Stimulated activated CD4-positive, alpha-beta T cell treated with anti-CD3 and anti-CD28 coated beads, Interleukin-15, amount 100 ng/mL, for 48 hours (primary cell): ENCODE data around the gene GGCX.
A peak's percentile ranks its signal among the peaks of the same experiment; 100 is the strongest.

Experiments used
- DNase-seq, 2 donors: peaks; one replicate each; pipeline ENCODE4 v3.0.0-alpha.2; 2020; ENCODE audit warnings: low read depth in 2 of 2

GGCX gene

DNA sequence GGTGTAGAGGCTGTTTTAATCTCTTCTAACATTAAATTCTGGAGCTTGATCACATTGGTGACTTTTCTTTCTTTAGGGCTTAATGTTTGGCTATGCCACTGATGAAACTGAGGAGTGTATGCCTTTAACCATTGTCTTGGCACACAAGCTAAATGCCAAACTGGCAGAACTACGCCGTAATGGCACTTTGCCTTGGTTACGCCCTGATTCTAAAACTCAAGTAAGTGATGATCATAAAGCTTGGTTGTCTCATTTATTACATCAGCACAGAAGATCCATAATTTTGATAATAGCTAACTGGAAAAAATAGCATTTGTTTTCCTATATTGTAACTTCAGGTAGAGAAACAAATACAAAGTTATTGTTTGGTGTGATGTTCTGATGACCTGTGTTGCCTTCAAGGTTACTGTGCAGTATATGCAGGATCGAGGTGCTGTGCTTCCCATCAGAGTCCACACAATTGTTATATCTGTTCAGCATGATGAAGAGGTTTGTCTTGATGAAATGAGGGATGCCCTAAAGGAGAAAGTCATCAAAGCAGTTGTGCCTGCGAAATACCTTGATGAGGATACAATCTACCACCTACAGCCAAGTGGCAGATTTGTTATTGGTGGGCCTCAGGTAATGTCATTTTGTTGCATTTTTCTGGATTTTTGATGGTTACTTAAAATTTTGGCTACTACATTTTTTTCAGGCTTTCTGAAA is 19.4 kb downstream of the GGCX start:
- DNase-seq = no peak

DNA sequence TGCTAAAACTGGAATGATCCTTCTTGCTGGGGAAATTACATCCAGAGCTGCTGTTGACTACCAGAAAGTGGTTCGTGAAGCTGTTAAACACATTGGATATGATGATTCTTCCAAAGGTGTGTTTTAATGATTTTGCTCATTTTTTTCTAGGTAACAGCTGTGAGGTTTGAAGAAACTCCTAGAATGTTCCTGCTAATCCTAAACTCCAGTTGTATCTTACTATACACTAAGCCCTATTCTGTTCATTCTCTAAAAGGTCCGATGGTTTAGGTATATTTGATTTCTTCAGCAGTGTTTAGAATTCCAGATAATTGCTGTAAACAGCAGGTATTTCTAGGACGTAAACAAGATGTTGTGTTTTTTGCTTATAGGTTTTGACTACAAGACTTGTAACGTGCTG is 20.0 kb downstream of the GGCX start:
- no peak for DNase-seq

DNA sequence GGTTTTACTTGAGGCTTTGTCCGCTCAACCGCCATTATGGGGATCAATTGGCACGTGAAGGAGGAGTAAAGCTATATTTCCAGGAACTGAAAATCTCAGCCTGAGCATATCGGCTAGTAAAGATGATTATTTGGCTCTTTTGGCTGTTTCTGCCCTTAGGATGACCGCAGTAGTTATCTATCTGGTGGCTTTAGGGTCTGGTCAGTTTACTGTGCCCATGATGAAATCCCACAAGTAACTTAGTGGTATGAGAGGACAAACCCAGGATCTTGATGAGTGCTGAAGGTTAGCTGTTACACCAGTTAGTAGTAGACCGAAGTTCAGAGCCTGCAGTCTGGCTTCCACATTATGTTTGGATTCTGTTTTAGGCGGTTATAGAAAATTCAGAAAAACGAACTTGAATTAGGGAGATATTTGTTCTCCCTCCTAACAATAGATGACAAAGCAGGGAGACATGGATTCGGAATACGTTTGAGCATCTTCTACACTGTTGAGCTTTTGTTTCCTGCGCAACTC is 21.1 kb downstream of the GGCX start:
- DNase-seq = no peak

DNA sequence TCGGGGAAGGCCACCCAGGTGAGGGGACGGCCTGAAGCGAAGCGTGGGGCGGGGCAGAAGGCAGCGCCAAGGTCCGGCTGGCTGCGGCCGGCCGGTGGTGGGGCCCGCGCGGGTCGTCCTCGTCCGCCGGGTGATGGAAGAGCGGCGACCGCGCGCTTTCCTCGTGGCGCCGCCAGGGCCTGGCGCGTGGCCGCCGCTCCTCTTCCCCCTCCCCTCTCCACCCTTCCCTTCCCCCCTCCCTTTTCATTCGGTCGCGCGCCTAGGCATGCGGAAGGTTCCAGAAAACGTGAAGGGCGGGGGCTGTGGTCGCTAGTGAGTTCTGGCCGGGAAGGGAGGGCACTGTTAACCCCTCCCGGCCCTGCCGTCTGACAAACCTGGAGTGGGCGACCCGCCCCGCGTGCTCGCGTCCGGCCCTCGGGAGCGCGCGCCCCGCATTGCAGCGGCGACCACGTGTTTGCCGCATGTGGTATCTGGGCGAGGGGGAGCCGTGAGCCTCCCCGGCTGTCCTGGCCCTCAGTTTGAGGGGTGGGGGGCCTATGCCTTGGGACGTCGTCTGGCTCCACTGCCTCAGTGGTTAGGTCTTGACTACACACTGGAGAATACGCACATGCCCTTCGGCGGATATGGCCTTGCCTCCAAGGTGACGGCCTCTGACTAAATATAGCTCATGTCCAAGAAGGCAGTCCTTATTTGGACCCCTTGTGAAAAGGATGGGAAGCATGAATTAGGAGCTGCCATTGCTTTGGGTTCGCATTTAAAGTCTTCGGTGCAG is 21.7 kb downstream of the GGCX start:
- DNase-seq = peak; percentile 60 to 62

DNA sequence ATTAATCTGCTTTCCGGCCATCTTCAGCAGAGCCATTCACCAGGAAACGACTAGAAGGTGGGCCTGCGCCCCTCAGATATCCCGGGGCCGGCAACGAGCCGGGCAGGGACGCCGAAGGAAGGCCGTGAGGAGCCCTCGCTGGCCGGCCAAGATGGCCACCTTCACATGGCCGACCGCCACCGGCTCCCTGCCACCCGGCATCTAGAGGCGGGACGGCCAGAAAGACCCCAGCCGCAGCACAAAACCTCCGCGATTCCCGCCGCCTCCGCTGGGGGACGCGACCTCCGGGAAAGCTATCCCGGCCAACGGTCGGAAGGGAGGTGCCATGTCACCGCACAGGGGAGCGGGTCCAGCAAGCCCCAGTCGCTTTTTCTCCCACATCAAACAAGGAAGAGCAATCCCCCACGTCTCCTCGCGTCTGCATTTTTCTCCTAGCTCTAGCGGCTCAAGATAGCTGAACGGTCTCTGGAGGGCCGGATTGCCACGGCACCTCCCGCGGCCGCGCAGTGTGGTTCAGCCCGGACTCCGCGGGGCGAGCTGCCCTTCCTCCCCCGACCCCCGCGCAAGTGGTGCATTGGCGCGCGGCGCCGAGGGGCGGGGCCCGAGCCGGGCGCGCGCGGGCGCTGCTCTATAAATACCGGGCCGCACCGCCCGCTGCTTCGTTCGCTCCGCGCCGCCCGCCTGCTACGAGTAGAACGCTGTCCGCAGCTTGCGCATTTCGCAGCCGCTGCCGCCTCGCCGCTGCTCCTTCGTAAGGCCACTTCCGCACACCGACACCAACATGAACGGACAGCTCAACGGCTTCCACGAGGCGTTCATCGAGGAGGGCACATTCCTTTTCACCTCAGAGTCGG is 22.6 kb downstream of the GGCX start, which contains the start of gene MAT2A:
TSS of gene MAT2A (plus strand) at position 662 of the 854 bp plus-strand sequence. CDS start at position 782, 120 bp downstream.
- DNase-seq = peak; percentile 85 to 86

DNA sequence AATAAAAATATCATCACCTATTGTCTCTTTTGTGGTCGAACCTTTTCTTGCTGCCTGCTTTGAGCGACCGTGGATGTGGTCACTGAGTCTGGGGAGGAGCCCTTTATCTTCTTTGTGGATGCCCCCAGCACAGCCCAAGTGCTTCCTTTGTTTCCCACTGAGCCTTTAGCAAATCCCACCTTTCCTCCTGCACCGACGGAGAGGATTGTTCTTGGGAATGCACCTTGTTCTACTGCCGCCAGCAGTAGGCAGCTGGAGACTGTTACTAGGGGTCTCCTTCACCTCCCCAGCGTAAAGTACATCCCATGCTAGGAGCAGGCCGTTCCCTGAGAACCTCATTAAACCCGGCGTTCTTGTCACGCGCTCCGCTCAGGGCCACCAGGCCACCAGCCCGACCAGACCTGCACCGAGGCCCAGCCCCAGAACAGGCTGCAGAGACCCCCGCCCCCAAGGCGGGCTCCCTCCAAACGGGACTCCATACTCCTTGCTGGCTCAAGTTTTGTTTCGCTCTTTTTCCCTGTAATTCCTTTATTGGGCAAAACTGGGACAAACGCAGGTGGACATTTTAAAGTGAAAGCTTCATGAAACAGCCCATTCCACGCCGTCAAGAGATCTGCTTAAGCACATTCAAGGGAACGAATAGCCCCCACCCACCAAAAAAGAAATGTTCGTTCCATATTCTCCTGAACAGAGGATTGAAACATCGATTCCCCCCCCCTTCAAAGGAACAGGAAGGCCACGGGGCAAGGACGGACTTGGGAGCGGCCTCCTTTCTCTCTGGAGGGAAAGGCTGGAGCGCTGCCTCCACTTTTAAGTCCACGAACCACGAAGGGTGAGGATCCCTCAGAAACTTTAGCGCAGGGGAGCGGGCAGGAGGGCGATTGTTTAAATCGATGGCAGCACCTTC is 23.4 kb downstream of the GGCX start:
- DNase-seq = peak in 1 of 2 donors; percentile 22

DNA sequence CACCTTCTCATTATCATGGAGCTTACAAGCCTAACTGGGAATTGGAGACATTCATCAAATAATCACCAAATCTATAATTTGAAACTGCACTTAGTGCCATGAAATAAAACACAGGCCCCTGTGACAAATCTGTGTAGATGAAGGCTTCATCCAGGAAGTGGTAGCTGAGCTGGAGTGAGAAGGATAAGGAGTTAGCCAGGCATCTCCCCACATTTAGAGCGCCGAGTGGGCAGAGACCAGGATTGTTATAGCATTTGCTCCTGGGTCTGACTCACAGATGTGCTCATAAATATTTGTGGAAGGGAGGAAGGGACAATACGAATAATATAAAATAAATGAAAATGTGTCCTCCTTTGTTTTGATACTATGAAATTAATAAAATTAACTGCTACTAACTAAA is 24.8 kb downstream of the GGCX start:
- DNase-seq = no peak

DNA sequence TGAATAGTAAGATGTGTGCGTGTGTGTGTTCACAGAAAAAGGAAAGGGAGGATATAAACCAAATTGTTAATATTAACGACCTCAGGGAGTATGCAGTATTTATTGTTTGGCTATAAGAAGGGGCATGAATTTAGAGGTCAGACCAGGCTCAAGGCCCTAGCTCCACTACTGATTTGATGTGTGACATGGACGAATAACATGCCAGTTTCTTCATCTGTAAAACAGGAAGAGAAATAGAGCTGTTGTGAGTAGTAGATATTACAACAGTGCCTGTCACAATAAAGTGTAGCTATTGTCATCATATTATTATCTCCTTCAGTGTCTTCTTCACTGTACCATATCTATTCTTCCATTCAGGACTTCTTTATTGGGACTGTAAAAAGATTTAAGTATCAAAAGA is 26.4 kb downstream of the GGCX start:
- no peak for DNase-seq

DNA sequence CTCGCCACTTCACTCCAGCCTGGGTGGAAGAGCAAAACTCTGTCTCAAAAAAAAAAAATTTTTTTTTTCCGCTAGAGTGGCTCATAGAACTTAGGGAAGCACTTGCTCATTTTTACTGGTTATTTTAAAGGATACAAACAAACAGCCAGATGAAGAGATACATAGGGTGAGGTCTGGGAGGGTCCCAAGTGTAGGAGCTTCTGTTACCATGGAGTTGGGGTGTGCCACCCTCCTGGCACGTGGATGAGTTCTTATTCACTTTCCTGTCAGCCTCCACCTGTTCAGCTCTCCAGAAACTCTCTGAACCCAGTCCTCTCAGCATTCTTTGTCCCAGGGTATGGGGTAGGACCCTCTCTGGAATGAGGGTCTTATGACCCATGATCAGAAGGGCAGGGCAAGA is 27.2 kb downstream of the GGCX start:
- no peak for DNase-seq

DNA sequence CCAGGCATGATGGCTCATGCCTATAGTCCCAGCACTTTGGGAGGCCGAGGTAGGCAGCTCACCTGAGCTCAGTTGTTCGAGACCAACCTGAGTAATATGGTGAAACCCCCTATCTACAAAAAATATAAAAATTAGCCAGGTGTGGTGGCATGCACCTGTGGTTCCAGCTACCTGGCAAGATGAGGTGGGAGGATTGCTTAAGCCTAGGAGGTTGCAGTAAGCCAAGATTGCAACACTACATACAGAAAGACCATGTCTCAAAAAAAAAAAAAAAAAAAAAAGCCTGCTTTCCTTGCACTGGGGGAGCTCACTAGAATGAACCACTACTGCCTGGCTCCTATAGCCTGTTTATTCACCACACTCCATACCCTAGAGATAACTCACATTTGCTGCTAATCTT is 29.7 kb downstream of the GGCX start:
- DNase-seq = no peak

DNA sequence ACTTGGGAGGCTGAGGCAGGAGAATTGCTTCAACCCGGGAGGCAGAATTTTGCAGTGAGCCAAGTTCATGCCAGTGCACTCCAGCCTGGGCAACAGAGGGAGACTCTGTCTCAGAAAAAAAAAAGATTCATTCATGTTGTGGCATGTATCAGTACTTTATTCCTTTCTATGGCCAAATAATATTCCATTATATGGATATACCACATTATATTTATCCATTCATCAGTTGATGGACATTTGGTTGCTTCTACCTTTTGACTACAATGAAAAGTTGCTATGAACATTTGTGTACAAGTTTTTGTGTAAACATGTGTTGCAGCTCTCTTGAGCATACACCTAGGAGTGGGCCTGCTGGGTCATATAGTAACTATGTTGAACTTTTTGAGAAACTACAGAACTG is 31.5 kb downstream of the GGCX start:
- DNase-seq = no peak

DNA sequence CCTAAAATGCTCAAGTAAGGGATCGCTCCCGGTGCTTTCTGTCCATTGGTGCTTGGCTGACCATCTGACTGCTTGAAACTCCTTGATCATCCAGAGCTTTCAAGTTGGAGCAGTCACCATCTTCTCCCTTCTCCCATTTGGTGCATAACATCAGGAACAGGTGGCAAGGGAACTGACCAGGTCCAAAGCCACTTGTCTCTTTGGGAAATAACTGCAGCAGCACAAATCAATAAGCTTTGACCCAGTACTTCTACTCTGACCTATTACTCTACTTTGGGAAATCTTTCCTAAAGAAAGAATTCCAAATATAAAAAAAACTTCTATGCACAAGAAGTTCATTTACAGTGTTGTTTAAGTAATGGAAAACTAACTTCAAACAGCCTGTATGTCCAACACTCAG is 32.9 kb downstream of the GGCX start:
- DNase-seq = no peak

DNA sequence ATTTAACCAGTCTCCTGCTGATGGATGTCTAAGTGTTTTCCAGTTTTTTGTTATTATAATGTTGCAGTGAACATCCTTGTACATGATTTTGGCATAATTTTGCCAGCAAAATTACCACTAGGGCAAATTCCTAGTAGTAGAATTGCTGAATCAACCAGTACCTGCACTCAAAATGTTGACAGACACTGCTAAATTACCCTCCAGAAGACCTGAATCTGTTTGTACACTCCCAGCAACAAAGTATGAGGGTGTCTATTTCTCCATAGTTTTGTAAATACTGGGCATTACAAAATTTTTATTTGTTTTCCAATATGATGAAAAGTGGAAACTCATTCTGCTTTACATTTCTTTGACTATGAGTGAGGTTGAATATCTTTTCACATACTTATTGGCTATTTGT is 33.5 kb downstream of the GGCX start:
- no peak for DNase-seq

DNA sequence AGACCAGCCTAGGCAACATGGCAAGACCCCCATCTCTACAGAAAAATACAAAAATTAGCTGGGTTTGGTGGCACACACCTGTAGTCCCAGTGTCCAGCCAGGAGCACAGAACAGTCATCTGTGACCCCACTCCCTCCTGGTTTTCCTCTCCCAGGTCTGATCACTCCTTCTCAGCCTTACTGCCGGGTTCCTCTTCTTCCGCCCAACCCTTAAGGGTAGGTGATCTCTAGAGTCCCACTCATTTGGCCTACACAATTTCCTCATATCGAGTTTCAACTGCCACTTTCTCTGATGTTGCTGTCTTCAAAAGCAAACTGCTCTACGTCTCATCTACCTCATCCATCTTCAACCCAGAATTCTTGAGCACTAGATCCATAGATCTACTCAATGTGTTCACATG is 35.7 kb downstream of the GGCX start:
- DNase-seq = no peak

DNA sequence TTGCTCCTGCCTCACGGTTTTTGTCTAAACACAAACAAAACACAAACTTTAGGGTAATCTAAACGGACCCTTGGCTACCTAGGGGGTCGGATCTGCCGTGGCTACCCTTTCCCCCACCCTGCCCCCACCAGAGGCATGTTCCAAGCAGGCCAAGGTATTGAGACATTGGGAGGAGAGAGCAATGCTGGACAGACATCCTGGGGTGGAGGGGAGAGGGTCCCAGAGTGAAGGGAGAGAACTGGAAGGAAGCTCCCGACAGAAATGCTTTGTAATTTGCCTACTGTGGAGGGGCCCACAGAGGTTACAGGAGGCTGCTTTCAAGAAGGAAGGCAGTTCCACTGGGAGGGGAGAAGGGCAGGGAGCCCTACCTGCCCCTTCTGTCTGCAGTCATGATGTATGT is 36.3 kb downstream of the GGCX start:
- DNase-seq = no peak

DNA sequence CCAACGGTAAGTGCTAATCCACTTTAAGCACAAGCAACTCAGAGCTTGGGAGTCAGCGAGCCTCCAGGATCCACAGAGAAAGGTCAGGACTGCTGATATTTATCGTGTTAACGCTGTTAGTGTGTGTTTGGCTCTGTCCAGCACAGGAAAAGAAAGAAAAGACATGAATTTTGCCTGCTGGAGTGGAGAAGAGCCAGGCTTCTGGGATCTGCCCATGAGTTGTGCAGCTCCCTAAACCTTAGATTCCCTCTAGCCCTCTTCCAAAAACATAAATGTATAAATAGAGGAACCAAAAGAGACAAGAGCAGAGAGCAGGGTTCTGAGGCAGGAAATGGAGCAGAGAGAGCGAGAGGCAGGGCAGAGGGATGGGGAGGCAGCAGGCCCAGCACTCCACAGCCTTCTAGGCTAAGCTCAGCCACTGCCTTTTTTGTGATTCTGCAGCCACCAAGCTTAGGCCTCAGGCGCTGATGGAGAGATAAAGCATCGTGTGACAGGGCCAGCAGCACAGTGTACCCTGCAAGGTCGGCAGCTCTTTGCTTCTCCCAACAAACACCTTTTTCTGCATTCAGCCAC is 36.9 kb downstream of the GGCX start:
- no peak for DNase-seq

DNA sequence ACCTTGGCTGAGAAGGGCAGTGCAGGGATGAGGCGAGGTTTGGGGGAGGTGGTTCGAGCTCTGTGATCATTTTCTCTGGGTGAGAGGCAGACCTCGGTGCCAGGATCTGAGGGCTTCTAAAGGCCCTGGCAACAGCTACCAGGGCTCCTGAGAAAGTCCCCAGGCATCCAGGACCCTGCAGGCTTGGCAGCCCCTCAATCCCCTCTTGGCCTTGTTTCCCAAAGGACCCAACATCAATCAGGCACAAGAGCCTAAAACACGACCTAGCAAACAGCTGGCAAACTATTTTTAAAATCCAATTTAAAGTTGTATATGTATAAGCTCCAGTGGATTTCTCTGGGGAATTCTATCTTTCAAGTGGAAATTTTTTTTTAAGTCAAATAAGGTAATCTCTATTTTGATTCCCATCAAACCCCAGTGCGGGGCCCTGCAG is 37.4 kb downstream of the GGCX start:
- DNase-seq = no peak

DNA sequence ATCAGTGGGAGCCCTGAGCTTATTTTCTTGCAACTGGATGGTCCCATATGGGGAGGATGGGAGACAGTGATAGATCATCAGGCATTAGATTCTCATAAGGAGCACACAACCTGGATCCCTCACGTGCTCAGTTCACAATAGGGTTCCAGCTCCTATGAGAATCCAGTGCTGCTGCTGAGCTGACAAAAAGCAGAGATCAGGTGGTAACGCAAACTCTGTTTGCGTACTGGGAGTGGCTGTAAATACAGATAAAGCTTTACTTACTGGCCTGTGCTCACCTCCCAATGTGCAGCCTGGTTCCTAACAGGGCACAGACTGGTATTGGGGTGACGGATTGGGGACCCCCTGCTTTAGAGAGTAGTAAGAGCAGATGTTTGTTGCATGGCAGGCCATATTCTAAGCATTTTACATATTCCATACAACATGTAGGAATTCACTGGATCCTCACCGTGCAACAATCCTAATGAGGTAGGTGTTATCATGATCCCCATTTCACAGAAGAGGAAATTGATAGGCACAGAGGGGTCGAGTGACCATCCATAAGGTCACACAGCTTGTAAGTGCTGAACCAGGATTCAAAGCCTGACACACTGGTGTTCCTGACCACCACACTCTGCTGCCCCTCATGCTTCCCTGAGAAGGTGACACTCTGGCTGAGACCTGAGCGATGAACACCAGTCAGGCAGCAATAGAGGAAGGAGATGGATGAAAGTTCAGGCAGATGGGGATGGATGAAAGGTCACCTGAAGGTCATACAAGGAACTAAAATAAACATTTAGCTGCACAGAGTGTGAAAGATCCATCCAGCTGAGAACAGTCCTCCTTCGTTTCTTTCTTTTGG is 38.0 kb downstream of the GGCX start:
- DNase-seq = no peak

DNA sequence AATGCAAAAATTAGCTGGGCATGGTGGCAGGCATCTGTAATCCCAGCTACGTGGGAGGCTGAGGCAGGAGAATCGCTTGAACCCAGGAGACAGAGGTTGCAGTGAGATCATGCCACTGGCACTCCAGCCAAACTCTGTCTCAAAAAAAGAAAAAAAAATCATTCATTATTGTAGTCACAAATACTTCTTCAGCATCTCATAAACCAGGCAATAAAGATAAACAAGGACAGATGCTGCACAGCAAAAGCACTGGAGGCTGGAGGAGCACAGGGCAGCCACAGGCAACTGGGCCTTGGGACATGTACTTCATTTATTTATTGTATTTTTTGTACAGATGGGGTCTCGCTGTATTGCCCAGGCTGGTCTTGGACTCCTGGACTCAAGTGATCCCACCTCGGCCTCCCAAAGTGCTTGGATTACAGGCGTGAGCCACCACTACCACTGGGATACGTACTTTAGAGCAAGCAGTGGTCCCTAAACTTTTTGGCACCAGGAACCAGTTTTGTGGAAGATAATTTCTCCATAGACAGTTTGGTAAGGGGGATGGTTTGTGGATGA is 39.1 kb downstream of the GGCX start:
- DNase-seq = no peak
